ENCODE data around the gene ADAMTS10.

- TF ChIP-seq CTCF (IDR thresholded peaks at IDR 0.05): no peak
- TF ChIP-seq POLR2A (IDR thresholded peaks at IDR 0.05): no peak
Observed at GRCh38 chr19:8600816-8601215, 9.7 kb downstream of the ADAMTS10 start.

Data from esophagus squamous epithelium (tissue), 4 donors.